Measurements from ENCODE around the gene THADA.
A peak's percentile ranks its signal among the peaks of the same experiment; 100 is the strongest.
"Not testable (repeated sequence)": the region's sequence is repeated elsewhere in the genome, so short reads cannot be mapped to it uniquely, and the experiment has no call there.

Gene THADA

DNA sequence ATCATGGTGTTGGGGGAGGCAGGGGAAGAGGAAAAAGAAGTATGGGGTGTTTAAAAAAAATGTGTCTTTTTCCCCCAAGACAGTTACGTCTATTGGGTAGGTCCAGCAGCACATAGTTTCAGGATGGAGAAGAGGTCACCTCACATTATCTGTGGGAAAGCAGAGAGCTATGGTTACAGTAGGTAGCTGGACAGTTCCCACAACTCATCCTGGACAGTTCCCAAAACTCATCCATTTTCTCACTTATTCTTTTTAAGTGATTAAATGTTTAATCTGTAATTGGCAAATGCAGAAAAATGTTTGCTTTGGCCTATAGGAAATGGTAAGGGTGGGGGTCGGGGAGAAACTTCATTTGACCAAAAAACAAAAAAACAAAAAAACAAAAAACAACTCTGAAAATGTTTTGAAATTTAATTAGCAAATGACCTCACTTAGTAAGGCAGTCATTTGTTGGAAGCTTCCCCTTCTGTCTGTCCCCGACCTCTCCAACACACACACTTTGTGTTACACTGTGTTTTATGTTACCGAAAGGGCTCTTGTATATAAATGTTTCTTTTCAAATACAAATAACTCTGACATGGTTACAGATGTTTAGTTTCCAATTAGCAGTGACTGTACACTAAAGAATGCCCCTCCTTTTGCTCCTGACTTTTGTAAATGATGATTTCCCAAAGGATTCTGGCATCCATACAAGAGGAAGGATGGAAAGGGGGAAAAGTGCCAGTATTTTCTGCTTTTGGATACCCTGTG is 196.1 kb downstream of the THADA start:
- Histone ChIP-seq H3K4me3 (ENCODE audit: low read depth, low read length) (no peak overlapping the region), H3K79me2 (ENCODE audit: control insufficient read depth, insufficient read depth, low read length, unreplicated experiment) (no peaks in the 10 kb centered on the region), H3K4me1 (ENCODE audit: control insufficient read depth, insufficient read depth, low read length, unreplicated experiment) (peaks cover 18% of the 10 kb centered on the region), H2AFZ (ENCODE audit: low read length, unreplicated experiment) (no peak overlapping the region), H3K36me3 (ENCODE audit: insufficient read depth, low read length) (0 out of 2 replicates have a peak, but pooled peaks cover 2% of the 10 kb centered on the region), H3K27ac (ENCODE audit: low read depth, low read length) (peak overlapping the region; percentile 56), H3K27me3 (ENCODE audit: insufficient read depth, low read length) (no peaks in the 10 kb centered on the region)

GRCh38 chr2:43399098-43399497 is 196.7 kb downstream of the THADA start:
- Histone ChIP-seq H3K79me2 (ENCODE audit: control insufficient read depth, insufficient read depth, low read length, unreplicated experiment) (no peaks in the 10 kb centered on the region), H3K4me3 (ENCODE audit: low read depth, low read length) (no peak overlapping the region), H3K27me3 (ENCODE audit: insufficient read depth, low read length) (no peaks in the 10 kb centered on the region), H2AFZ (ENCODE audit: low read length, unreplicated experiment) (no peak overlapping the region), H3K27ac (ENCODE audit: low read depth, low read length) (peak overlapping the region; percentile 56), H3K4me1 (ENCODE audit: control insufficient read depth, insufficient read depth, low read length, unreplicated experiment) (peaks cover 19% of the 10 kb centered on the region), H3K36me3 (ENCODE audit: insufficient read depth, low read length) (0 out of 2 replicates have a peak, but pooled peaks cover 2% of the 10 kb centered on the region)

DNA sequence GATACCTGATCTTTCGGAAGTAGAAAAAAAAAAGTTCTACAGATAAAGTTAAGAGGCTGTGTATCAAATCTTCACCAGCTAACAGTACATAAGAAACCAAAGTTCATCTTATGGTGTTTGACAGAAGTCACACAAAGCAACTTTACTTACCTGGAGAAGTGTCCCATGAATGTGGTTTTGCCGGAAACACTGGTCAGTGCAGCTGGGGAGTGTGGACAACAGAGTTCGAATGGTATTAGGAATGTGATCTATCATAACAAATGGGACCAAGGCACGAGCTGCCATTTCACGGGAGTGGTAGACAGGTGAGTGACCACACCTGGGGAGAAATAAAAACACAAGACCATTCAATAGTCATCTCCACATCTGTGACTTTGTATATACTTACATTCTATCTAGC is 198.0 kb downstream of the THADA start:
- Histone ChIP-seq H3K27me3 (ENCODE audit: insufficient read depth, low read length) (no peaks in the 10 kb centered on the region), H3K4me1 (ENCODE audit: control insufficient read depth, insufficient read depth, low read length, unreplicated experiment) (peaks cover 22% of the 10 kb centered on the region), H3K4me3 (ENCODE audit: low read depth, low read length) (no peak overlapping the region), H3K27ac (ENCODE audit: low read depth, low read length) (no peak overlapping the region), H2AFZ (ENCODE audit: low read length, unreplicated experiment) (no peak overlapping the region), H3K79me2 (ENCODE audit: control insufficient read depth, insufficient read depth, low read length, unreplicated experiment) (no peaks in the 10 kb centered on the region), H3K36me3 (ENCODE audit: insufficient read depth, low read length) (peaks cover 5% of the 10 kb centered on the region; the same call in 1 of the 2 replicates)

GRCh38 chr2:43397411-43397810 is 198.4 kb downstream of the THADA start:
- Histone ChIP-seq H3K27ac (ENCODE audit: low read depth, low read length) (no peak overlapping the region), H3K79me2 (ENCODE audit: control insufficient read depth, insufficient read depth, low read length, unreplicated experiment) (no peaks in the 10 kb centered on the region), H3K27me3 (ENCODE audit: insufficient read depth, low read length) (no peaks in the 10 kb centered on the region), H3K4me1 (ENCODE audit: control insufficient read depth, insufficient read depth, low read length, unreplicated experiment) (peaks cover 27% of the 10 kb centered on the region), H2AFZ (ENCODE audit: low read length, unreplicated experiment) (no peak overlapping the region), H3K36me3 (ENCODE audit: insufficient read depth, low read length) (peaks cover 5% of the 10 kb centered on the region; the same call in 1 of the 2 replicates), H3K4me3 (ENCODE audit: low read depth, low read length) (no peak overlapping the region)

DNA sequence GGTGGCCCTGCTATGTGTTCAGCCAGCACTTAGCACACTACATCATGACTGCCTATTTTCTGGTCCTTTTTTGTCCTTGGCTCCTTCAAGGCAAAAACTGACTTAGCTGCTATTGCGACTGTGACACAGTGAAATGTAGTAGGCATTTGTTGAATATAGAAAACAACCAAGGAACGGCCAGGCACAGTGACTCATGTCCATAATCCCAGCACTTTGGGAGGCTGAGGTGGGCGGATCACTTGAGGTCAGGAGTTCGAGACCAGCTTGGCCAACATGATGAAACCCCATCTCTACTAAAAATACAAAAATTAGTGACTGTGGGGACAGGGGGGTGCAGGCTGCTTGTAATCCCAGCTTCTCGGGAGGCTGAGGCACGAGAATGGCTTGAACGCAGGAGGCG is 199.5 kb downstream of the THADA start:
- H3K4me1 ChIP-seq (ENCODE audit: control insufficient read depth, insufficient read depth, low read length, unreplicated experiment): peaks cover 36% of the 10 kb centered on the region
- not testable (repeated sequence) for H3K36me3 ChIP-seq (ENCODE audit: insufficient read depth, low read length); H3K4me3 ChIP-seq (ENCODE audit: low read depth, low read length); H2AFZ ChIP-seq (ENCODE audit: low read length, unreplicated experiment); H3K79me2 ChIP-seq (ENCODE audit: control insufficient read depth, insufficient read depth, low read length, unreplicated experiment); H3K27me3 ChIP-seq (ENCODE audit: insufficient read depth, low read length)
- H3K27ac ChIP-seq (ENCODE audit: low read depth, low read length): peak overlapping the region; percentile 26; the same call in 1 of the 2 replicates

DNA sequence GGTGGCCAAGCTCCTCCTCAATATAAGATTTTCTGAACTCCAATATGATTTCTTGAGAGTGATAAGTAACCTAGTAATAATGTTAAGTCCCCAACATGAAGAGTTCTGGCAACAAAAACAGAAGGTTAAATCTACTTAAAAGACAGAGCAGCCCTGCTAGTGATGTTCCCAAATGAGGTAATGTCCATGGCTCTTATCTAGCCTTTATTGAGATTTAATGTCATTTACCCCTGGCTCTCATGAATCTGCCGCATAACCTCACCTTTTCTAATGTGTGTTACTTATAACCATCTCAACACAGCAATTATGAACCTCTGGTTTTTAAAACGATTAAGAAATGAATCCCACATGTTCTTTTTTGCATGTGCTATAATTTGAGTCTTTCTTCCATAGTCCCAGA is 201.9 kb downstream of the THADA start:
- H3K27me3 ChIP-seq (ENCODE audit: insufficient read depth, low read length): no peaks in the 10 kb centered on the region
- peaks cover 27% of the 10 kb centered on the region for H3K4me1 ChIP-seq (ENCODE audit: control insufficient read depth, insufficient read depth, low read length, unreplicated experiment)
- no peak overlapping the region for H2AFZ ChIP-seq (ENCODE audit: low read length, unreplicated experiment)
- H3K79me2 ChIP-seq (ENCODE audit: control insufficient read depth, insufficient read depth, low read length, unreplicated experiment): no peaks in the 10 kb centered on the region
- no peak overlapping the region for H3K27ac ChIP-seq (ENCODE audit: low read depth, low read length)
- peaks cover 5% of the 10 kb centered on the region; the same call in 1 of the 2 replicates for H3K36me3 ChIP-seq (ENCODE audit: insufficient read depth, low read length)
- no peak overlapping the region for H3K4me3 ChIP-seq (ENCODE audit: low read depth, low read length)

DNA sequence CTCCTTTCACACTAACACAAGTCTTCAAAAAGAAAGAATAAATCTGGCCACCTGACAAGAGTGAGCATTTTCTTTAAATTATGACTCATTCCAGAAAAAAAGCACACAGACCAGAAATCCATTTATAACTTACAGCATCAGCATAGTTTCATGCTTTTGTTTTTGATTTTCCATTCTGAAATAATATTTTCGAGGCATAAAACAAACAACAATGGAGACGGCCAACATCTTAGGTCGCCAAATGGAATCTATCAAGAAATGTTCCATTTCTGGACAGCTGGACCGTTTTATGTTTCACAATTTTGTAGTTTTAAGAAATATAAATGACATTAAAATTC is 204.0 kb downstream of the THADA start:
- Histone ChIP-seq H3K79me2 (ENCODE audit: control insufficient read depth, insufficient read depth, low read length, unreplicated experiment) (no peaks in the 10 kb centered on the region), H3K36me3 (ENCODE audit: insufficient read depth, low read length) (peaks cover 3% of the 10 kb centered on the region; the same call in 1 of the 2 replicates), H2AFZ (ENCODE audit: low read length, unreplicated experiment) (no peak overlapping the region), H3K27me3 (ENCODE audit: insufficient read depth, low read length) (no peaks in the 10 kb centered on the region), H3K27ac (ENCODE audit: low read depth, low read length) (peak overlapping the region; percentile 51), H3K4me3 (ENCODE audit: low read depth, low read length) (0 out of 2 replicates have a peak overlapping the region, but pooled peaks have one; percentile 39), H3K4me1 (ENCODE audit: control insufficient read depth, insufficient read depth, low read length, unreplicated experiment) (peaks cover 26% of the 10 kb centered on the region)

- 0 out of 2 replicates have a peak overlapping the region, but pooled peaks have one; percentile 39 for H3K4me3 ChIP-seq (ENCODE audit: low read depth, low read length)
- no peak overlapping the region for H2AFZ ChIP-seq (ENCODE audit: low read length, unreplicated experiment)
- H3K79me2 ChIP-seq (ENCODE audit: control insufficient read depth, insufficient read depth, low read length, unreplicated experiment): no peaks in the 10 kb centered on the region
- H3K4me1 ChIP-seq (ENCODE audit: control insufficient read depth, insufficient read depth, low read length, unreplicated experiment): peaks cover 25% of the 10 kb centered on the region
- no peaks in the 10 kb centered on the region for H3K27me3 ChIP-seq (ENCODE audit: insufficient read depth, low read length)
- H3K36me3 ChIP-seq (ENCODE audit: insufficient read depth, low read length): peaks cover 2% of the 10 kb centered on the region; the same call in 1 of the 2 replicates
- H3K27ac ChIP-seq (ENCODE audit: low read depth, low read length): no peak overlapping the region
Observed at GRCh38 chr2:43391201-43391877, 204.5 kb downstream of the THADA start.

DNA sequence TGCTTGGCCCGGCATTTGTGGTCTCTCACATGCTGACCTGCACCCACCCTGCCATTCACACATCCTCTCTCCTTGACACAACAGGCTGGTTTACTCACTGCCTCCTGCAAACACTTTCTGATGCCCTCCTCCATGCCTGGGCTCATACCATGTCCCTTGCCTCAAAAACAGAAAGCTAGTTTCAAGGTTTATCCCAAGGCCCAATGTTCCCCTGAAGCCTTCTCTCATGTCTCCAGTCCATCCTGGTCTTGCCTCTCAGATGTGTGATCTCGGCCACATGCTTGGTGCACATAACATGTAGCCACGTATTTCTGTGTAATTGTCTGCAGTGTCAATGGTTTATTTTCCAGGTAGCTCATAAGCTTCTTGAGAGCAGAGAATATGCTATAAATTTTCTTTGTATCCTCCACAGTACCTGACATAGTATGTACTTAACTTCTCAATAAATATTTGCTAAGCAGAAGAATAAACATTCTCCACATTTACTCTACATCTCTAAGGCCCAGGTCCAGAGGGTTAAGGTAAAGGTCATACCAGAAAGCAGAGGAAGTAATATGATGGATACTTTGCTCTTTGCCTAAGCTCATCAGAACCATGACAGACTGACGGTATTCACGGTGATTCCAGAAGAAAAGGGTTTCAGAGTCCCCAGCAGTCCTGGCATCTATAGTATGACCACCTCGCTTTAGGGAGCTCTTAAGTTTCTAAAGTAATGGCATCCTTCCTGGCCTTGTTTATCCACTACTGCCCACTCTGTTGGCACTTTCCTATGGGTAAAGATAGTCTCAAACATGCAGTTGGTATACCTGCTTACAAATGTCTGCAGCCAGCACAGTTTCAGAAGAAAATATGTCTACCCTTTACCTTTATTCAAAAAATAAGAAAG is 206.0 kb downstream of the THADA start:
- Histone ChIP-seq H3K79me2 (ENCODE audit: control insufficient read depth, insufficient read depth, low read length, unreplicated experiment) (no peaks in the 10 kb centered on the region), H3K27ac (ENCODE audit: low read depth, low read length) (no peak overlapping the region), H2AFZ (ENCODE audit: low read length, unreplicated experiment) (no peak overlapping the region), H3K36me3 (ENCODE audit: insufficient read depth, low read length) (peaks cover 2% of the 10 kb centered on the region; the same call in 1 of the 2 replicates), H3K4me3 (ENCODE audit: low read depth, low read length) (no peak overlapping the region), H3K4me1 (ENCODE audit: control insufficient read depth, insufficient read depth, low read length, unreplicated experiment) (peaks cover 21% of the 10 kb centered on the region), H3K27me3 (ENCODE audit: insufficient read depth, low read length) (no peaks in the 10 kb centered on the region)

DNA sequence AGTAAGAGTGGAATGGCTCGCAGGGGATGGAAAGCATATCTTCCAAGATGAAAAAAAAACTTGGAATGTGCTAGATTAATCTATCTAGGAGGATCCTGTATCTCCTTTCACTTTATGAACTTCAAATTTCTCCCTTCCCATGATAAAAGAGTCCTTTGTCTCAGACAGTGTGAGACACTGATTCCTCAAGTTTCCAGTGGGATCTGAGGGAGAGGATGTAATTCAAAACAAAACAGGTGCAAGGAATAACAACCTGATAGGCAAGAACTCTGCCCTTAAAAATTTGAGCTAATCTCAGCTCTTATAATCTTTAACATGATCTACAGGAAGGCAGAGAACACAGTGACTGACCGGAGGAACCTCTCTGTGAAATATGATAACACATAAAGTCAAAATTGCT is 207.5 kb downstream of the THADA start:
- H3K36me3 ChIP-seq (ENCODE audit: insufficient read depth, low read length): no peaks in the 10 kb centered on the region
- peaks cover 18% of the 10 kb centered on the region for H3K4me1 ChIP-seq (ENCODE audit: control insufficient read depth, insufficient read depth, low read length, unreplicated experiment)
- H3K27ac ChIP-seq (ENCODE audit: low read depth, low read length): no peak overlapping the region
- H3K27me3 ChIP-seq (ENCODE audit: insufficient read depth, low read length): no peaks in the 10 kb centered on the region
- no peak overlapping the region for H3K4me3 ChIP-seq (ENCODE audit: low read depth, low read length)
- no peaks in the 10 kb centered on the region for H3K79me2 ChIP-seq (ENCODE audit: control insufficient read depth, insufficient read depth, low read length, unreplicated experiment)
- H2AFZ ChIP-seq (ENCODE audit: low read length, unreplicated experiment): no peak overlapping the region
